DOHH2 (cell line): ENCODE results near the gene RBKS.

Experiments used
- CTCF ChIP-seq: fragments of 200-600 bp; sonication (generic); IDR thresholded peaks from one replicate; pipeline ENCODE4 v1.5.1; 2014; ENCODE audit warnings: antibody characterized with exemption, mild to moderate bottlenecking, low read depth, low read length; ENCODE audit not compliant: poor library complexity, severe bottlenecking
- EZH2phosphoT487 ChIP-seq: fragments of 200-600 bp; sonication (generic); IDR thresholded peaks from 2 replicates; pipeline ENCODE4 v1.6.1; 2017; ENCODE audit warnings: borderline replicate concordance, mild to moderate bottlenecking, antibody characterized with exemption, low read length, moderate library complexity, mixed read lengths

GRCh38 chr2:27772804-27773203, 117.4 kb downstream of the RBKS start:
- TF ChIP-seq CTCF (no peak), EZH2phosphoT487 (no peak)
